NCI-H524 (cell line): ENCODE results near the gene FAN1.
"Not testable (repeated sequence)": the region's sequence is repeated elsewhere in the genome, so short reads cannot be mapped to it uniquely, and the experiment has no call there.

Source experiments
- DNase-seq, 2 experiments: peaks; one replicate each; lab custom pipeline; 2025; lab: John Stamatoyannopoulos, UW

FAN1 gene

DNA sequence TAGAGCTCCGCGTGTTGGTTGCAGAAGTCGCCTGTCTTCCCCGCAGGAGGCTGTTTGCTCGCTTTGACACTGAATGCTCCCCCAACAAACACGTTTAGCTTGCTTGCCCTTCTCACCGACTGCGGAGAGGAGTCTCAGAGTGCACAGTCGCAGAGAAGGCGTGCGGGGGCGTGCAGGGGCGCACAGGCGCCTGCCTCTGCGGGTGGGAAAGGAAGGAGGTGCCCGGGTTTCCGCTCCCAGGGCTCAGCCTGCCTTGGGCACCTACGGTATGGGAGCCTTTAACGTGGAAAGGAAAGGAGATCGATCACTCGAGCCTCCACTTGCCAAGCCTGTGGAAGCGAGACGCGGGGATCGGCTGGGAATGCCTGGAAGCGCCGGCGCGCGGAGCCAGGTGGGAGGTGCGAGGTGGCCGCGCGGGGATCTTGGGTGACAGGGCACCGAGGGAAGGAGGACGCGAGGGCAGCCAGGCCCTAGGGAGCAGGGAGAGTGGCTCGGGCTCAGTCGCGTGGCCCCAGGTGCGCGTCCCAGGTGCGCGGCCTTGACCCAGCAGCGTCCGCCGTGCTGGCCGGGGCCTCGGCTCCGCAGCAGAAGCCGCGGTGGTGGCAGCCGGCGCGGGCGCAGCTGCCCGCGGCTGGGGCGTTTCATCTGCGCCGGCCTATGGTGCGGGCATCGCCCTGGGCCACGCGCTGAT, at the start of gene FAN1:
FAN1 (plus strand) TSS at position 419 of the 691 bp plus-strand sequence. CDS start 749 bp downstream, outside the sequence.
- peak; percentile 89 to 96 for DNase-seq

DNA sequence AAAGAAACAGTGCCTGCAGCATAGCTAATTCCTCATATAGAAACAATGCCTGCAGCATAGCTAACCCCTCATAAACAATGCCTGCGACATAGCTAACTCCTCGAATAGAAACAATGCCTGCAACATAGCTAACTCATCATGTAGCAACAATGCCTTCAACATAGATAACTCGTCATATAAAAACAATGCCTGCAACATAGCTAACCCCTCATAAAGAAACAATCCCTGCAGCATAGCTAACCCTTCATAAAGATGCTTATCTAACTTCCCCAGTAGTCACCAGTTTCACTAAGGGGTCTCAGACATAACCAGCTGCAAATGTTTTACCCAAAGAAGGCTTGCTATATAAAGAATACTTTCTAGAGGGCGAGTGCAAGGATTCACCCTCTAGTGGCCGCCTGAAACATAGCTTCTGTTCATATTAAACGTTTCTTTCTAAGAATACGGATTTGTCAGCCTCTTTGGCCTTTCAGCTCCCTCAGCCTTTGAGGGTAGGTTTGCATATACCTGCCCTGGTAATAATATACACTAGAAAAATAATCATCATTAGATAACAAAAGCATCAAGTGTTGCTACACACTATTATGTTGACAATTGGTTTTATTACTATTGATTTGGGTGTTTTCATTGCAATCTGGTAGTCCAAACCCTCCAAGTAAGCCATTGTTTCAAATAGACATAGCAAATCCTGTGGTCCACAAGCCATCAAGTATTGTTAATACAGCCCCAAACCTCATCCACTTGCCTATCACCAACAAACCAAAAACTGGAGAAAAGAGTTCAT, 44.4 kb upstream of the FAN1 start:
- DNase-seq: no peak

DNA sequence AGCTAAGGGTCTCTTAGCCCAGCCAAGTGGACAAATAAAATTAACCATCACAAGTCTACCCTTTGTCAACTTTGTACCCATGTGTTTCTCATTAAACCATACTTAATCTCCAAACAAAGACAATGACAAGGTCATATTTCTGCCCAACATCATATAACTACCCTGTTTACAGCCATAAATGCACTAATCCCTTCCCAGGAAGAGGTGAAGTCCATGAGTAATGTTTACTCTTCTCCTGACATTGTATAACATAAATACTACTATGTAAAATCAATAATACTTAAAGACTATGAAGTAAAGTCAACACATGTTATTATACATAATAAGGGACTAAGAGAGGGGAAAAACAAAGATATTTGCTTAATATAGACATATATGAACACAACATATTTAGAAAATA, 38.5 kb upstream of the FAN1 start:
- no peak for DNase-seq

DNA sequence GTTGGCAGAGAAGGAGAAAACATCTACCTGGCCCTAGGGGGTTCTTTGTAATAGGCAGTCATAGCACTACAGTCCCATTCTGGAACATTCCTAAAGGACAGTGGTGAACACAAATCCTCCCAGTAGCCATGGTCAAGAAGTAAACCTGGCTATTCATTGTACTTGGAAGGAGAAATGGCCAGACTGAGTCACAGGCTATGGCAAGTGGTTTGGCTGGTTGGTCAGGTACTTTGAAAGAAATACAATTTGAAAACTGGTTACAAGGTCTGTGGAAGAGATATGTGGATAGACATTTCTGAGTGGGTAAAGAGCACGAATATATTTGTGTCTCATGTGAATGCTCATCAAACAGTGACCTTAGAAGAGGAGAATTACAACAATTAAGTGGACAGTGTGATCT, 33.0 kb upstream of the FAN1 start:
- no peak for DNase-seq

DNA sequence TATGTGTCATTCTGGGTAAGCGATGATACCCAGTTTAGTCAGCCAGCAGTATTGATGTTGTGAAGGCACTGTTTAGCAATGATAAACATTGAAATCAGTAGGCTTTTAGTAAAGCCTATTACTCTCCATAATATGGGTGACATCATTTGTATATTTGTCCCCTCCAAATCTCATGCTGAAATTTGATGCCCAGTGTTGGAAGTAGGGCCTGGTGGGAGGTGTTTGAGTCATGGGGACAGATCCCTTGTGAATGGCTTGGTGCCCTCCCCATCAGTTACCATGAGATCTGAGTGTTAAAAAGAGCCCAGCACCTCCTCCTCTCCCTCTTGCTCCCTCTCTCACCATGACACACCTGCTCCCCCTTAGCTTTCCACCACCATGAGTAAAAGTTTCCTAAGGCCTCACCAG, 31.4 kb upstream of the FAN1 start:
- no peak for DNase-seq

DNA sequence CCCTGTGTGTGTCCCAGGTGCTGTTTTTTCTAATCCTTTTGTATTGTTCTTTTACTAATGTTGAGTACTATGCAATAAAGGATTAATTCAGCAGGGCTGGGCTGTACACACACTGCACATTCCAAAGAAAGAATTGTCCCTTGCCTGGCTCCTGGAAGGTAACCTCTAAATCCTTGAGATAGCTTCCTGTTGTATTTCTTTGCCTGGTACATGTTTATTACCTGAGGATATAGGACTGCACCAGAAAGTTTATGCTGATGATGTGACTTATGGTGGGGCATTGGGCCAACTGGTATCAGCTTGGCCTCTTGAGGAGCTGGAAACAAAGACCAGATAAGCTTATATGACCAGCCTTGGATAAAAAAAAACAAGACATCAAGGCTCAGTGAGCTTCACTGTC, 26.6 kb upstream of the FAN1 start:
- no peak for DNase-seq

DNA sequence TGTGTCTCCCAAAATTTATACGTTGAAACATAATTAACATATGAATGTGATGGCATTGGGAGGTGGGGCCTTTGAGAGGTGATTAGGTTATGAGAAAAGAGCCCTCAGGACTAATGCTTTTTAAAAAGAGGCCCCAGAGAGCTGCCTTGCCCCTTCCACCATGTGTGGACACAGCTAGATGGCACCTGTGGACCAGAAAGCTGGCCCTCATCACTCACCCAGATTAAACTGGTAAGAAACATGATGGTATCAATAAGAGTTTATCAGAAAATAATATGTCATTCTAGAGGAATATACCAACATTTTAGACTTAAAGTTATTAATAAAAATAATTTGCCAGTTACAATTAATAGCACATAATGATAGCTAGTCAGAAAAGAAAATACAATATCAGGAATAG, 25.2 kb upstream of the FAN1 start:
- no peak for DNase-seq

DNA sequence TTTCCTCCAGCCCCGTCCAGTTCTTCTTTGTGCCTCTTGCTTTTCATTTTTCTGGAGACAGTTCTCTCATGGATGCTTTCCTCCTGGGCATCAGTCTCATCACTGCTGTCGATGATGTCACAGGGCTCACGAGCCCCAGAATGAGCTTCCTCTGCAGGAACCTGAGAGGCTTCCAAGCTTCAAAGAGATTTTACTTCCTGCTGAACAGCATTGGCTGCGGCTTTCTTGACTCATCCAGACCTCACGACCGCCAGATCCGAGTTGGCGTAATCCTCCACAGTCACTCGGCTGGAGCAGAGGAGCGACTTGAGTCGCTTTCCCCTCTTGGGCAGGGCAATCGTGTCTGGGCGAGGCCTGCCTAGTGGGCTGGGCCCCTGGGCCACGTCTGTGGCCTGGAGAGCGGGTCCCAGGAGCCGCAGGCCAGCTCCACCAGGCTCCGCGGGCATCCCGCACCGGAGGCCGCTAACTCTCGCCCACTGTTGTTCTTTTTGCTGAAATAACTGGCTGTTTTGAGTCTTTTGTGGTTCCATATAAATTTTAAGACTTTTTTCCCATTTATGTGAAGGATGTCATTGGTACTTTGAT, 20.8 kb upstream of the FAN1 start:
- no peak for DNase-seq

DNA sequence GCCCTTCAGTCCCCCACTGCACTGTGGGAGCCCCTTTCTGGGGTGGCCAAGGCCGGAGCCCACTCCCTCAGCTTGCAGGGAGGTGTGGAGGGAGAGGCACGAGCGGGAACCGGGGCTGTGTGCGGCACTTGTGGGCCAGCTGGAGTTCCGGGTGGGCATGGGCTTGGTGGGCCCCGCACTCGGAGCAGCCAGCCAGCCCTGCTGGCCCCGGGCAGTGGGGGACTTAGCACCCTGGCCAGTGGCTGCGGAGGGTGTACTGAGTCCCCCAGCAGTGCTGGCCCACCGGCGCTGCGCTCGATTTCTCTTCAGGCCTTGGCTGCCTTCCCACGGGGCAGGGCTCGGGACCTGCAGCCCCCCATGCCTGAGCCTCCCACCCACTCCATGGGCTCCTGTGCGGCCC, 20.0 kb upstream of the FAN1 start:
- DNase-seq: not testable (repeated sequence)

DNA sequence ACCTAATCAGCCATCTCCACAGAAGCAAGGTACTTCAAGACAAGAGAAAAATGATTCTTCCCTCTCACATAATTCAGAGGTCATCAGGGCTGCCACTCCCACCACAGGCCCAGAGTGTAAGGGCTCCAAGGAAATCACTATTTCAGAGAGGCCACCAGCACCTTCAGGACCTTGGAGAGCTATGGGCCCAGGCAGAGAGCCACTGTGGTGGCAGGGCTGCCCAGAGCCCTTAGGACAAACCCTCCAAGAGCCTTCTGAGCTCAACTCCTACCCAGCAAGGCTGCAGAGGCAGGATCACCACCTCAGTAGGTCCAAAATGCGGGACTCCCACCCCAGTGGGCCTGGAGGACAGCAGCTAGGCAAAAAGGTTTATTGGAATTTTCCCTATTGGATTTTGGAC, 17.9 kb upstream of the FAN1 start:
- DNase-seq: no peak

DNA sequence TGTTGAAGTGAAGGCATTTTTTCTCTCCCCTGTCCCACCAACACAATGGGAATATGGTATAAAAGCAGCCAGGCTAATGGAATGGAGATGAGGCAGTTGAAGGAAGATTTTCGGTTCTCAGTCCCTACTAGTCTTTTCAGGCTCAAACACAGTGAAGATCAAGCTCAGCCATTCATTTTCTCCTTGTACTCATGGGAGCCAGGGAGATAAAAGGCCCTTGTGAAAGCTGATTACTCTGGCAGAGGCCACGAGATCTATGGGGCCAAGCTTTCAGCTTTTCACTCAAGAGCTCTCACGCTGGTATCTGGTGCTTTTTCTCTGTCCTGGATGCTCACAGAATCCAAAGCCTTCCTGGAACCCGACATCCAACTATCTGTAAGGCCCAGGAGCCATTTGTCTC, 14.5 kb upstream of the FAN1 start:
- DNase-seq: no peak

DNA sequence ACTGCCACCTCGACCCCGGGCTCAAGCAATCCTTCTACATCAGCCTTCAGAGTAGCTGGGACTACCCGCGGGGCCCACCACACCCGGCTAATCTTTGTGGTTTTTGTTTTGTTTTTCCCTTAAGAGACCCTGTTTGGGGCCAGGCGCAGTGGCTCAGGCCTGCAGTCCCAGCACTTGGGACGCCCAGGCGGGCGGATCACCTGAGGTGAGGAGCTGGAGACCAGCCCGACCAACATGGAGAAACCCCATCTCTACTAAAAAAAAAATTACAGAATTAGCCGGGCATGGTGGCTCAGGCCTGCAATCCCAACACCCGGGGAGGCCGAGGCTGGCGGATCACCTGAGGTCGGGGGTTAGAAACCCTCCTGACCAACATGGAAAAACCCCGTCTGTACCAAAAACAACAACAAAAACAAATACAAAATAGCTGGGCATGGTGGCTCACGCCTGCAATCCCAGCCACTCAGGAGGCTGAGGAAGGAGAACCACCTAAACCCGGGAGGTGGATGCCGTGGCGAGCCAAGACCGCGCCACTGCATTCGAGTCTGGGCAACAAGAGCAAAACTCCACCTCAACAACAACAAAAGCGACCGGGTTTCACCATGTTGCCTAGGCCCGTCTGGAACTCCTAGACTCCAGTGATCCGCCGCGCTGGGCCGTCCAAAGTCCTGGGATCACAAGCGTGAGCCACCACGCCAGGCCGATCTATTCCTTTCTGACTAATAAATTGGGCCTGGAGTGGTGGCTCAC, 8.1 kb upstream of the FAN1 start:
- DNase-seq: no peak

DNA sequence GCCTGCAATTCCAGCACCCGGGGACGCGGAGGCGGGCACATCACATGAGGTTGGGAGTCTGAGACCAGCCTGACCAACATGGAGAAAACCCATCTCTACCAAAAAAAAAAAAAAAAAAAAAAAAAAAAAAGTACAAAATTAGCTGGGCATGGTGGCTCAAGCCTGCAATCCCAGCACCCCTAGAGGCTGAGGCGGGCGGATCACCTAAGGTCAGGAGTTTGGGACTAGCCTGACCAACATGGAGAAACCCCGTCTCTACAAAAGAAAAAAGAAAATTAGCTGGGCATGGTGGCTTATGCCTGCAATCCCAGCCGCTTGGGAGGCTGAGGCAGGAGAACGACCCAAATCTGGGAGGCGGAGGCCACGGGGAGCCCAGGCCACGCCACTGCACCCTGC, 7.5 kb upstream of the FAN1 start:
- DNase-seq: no peak

DNA sequence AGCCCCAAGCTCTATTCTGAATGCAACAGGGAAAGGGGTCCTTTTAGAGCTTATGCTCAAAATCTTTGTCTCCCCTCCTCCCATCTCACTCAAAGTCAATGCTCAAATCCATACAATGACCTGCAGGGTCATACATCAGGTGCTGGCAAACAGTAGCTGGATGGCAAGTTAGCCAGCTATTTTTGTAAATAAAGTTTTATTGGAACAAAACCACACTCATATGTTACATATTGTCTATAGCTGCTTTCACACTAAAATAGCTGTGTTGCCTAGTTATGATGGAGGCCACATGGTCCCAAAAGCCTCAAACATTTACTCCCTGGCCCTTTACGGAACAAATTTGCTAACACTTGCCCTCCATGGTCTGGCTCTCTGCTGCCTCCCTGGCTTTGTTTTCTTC, 1.8 kb upstream of the FAN1 start:
- no peak for DNase-seq

DNA sequence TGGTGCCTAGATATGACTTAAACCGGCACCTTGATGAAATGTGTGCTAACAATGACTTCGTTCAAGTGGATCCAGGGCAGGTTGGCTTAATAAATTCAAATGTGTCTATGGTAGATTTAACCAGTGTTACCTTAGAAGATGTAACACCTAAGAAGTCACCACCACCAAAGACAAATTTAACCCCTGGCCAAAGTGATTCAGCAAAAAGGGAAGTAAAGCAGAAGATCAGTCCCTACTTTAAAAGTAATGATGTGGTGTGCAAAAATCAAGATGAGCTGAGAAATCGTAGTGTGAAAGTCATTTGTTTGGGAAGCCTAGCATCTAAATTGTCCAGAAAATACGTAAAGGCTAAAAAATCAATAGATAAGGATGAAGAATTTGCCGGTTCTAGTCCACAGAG, 1.1 kb downstream of the FAN1 start:
- DNase-seq: no peak

DNA sequence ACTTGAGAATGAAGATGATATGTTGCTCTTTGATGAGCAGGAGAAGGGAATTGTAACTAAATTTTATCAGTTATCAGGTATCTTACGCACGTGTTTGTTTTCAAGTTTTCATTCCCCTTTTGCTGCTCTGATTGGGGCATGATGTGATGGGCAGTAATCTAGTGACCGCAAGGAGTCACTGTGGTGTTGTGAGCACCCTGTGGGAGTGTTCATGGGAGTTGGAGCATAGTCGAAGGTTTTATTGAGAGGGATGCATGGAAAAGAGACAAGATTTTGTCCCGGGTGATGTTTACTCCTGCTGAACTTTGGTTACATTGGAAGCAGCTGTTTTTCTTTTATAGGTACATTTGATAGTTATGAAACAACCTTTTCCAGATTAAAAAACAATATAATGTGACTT, 2.1 kb downstream of the FAN1 start:
- DNase-seq: no peak

DNA sequence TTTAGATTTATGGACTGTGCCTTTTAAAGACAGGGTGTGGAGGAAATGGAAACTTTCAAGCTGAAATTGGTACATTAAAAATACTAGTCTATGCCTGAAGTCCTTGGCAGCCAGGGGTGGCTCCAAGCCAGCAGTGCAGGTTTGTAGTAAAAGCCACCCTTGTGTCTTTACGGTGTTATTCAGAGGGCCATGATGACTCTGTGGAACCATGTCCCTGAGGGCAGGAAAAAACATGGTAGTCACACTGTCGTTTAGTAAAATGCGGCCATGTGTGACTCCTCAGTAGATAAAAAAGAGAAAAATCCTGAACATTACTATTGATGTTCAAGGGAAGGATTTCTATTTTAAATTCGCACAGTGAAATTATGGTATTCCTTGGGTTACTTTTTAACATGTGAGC, 2.7 kb downstream of the FAN1 start:
- no peak for DNase-seq

DNA sequence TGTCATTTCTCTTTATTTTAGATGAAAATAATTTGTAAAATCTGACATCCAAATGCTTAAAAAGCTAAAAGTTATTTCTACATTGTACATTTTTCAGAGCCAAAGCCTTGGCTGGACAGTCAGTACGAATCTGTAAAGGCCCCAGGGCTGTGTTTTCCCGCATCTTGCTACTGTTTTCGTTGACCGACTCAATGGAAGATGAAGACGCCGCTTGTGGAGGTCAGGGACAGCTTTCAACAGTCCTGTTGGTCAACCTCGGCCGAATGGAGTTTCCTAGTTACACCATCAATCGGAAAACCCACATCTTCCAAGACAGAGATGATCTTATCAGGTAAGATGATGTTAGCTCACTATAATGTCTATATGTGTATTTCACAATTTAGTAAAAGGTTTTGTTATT, 10.0 kb downstream of the FAN1 start:
- no peak for DNase-seq

DNA sequence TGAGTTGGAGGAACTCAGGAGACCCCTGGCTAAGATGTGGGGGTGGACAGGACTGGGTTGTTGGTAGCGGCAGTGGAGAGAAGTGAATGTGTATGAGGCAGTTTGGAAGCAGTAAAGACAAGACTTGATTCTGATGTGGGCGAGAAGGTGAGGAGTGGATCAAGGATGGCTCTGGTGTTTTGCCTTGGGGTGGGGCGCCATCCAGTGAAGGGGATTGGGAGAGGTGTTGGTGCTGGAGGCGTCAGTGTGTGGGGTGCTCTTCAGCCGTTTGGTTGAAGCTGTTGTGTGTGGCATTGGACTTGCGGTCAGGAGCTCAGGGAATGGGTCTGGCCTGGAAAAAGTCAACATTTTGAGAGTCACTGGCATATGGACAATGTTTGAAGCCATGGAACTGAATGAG, 13.3 kb downstream of the FAN1 start:
- DNase-seq: no peak

DNA sequence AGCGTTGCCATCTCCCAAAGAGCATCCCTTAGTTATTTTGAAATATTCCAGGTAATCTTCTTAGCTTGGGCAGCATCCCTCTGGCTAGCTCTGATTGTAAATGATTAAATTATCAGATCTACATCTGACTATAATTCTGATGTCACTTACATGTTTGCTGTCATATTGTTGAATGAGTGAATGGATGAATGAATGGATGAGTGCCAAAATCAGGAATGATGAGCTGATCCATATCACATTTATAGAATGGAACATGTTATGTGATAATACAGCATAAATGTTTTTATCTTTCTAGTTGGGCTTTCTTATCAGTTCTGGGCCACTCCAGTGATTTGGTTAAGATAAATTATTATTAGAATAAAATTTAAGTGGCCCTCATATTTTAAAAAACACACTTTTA, 14.0 kb downstream of the FAN1 start:
- no peak for DNase-seq

DNA sequence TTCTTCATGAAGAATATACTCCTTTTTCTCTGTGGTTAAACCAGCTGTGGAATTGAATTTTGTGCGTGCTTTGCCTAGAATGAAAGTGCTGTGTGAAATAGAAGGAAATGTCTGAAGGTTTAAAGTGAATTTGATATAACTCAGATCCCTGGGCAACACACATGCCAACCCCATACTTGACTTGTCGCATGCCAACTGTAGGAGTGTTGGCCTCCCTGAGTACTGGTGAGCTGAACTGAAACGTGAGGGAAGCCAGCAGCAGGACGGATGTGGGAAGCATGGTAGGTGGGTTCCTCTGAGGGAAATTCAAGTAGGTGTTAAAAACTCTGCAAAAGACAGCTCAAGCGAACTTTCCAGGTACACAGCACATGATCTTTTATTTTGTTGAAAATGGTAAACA, 14.7 kb downstream of the FAN1 start:
- DNase-seq: no peak

DNA sequence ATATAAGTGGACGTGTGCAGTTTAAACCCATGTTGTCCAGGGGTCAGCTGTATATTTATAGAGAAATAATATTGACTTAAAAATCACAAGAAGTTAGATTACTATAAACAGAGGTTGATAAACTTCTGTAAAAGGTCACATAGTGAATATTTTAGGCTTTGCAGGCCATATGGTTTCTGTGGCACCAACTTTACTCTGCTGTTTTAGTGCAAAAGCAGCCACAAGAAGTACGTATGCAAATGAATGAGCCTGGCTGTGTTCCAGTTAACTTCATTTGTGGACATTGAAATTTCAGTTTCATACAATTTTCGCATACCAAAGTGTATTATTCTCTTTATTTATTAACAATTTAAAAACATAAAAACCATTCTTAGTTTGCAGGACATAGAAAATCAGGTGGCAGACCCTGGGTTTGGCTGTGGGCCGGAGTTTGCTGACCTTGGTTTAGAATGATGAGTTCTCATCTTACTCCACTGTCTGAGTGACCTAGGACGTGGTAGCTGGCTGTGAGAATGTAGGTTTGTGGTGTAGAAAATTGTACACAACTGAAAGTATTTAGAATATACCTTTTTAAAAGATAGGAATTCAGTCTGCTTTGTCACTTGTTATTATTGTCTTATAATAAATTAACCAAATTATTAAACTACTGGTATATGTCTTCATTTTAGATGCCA, 16.3 kb downstream of the FAN1 start:
- no peak for DNase-seq
